ENCODE results near the gene ANKRD16.
"Not testable (repeated sequence)": the region's sequence is repeated elsewhere in the genome, so short reads cannot be mapped to it uniquely, and the experiment has no call there.

ANKRD16 gene

GRCh38 chr10:5831446-5831782, 58.3 kb downstream of the ANKRD16 start:
- no peak for DNase-seq

GRCh38 chr10:5830629-5831445, 58.9 kb downstream of the ANKRD16 start:
- no peak for DNase-seq

GRCh38 chr10:5829267-5829666, 60.4 kb downstream of the ANKRD16 start:
- no peak for DNase-seq

- no peak for DNase-seq
Measured at GRCh38 chr10:5828725-5829124, 61.0 kb downstream of the ANKRD16 start.

GRCh38 chr10:5827841-5828240, 61.9 kb downstream of the ANKRD16 start:
- no peak for DNase-seq

DNA sequence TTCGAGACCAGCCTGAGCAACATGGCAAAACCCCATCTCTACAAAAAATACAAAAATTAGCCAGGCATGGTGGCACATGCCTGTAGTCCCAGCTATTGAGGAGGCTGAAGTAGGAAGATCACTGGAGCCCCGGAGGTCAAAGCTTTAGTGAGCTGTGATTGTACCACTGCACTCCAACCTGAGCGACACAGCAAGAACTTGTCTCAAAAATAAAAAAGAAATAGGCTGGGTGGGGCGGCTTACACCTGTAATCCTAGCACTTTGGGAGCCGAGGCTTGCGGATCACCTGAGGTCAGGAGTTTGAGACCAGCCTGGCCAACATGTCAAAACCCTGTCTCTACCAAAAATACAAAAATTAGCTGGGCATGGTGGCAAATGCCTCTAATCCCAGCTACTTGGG, 63.2 kb downstream of the ANKRD16 start:
- not testable (repeated sequence) for DNase-seq

- no peak for DNase-seq
Measured at GRCh38 chr10:5818894-5819293, 70.8 kb downstream of the ANKRD16 start.

GRCh38 chr10:5818048-5818331, 71.7 kb downstream of the ANKRD16 start:
- DNase-seq, result no peak

GRCh38 chr10:5817322-5818047, 72.2 kb downstream of the ANKRD16 start:
- DNase-seq, result no peak

DNA sequence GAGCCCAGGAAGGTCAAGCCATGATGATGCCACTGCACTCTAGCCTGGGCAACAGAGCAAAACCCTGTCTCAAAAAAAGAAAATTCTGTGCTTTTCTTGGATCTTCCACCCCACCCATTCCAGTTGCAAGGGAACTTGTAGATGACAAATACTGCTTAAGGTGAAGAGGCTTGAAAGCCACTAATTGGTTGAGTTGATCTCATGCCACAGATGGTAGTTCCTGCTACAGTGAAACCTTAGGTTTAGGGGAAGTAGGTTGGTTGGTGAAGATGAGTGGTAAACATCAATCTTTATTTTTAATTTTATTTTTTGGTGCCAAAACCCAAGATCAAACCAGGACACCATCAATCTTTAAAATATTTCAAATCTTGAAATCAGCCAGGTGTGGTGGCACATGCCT, 73.5 kb downstream of the ANKRD16 start:
- DNase-seq, result no peak

DNA sequence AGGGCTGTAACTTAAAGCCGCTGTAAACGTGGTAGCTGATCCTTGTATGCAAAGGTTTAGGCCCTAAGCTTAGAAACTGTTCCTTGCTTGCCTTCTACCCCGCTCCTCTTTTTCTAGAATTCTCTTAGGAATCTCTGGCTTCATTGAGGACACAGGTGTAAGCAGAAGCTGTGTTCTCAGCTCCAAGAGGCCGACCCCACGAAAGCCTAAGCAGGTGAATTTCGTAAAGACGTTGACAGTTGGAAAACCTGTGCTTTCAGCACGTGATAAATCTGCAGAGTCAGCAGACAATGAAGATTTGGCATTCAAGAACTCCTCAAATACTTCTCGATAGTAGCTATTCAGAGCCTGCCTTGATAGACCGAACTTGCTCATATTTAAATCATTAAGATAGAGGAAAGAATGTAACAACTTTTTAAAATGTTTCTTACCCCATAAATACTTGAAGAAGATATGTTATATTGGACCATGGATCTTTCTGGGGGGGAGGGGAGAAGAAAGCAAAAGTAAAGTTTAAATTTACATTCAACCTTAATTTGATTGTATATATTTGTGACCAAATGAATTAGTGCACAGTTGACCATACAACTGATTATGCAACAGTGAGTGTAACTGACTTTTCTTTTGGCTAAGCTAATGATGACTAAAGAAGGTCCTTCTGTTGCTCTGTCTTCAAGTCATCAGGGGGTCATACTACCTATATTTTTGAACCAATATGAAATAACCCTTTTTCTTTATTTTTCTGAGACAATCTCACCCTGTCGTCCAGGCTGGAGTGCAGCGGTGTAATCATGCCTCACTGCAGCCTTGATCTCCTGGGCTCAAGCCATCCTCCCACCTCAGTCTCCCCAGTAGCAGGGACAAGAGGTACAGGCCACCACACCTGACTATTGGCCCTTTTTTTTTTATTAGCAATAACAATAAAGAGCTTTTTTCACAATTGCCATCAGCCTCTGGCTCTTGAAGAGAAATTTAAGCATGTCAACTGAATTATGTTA, 75.3 kb downstream of the ANKRD16 start:
- no peak for DNase-seq

GRCh38 chr10:5813341-5814109, 76.2 kb downstream of the ANKRD16 start, which contains the start of gene GDI2:
Gene GDI2, minus strand, starts transcription at chr10:5813434. Its CDS starts 176 bp downstream, at chr10:5813258.
- DNase-seq, result peak; percentile 99

DNA sequence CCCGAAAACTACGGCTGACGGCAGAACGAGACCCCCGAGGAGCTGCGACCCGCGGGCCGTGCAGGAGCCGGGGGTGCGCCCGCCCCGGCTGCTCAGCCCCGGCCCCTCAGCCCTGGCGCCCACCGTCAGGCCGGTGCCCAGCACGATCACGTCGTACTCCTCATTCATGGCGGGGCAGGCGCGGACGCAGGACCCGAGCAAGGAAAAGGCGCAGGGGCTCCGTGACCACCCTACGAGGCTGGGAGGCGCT, 76.7 kb downstream of the ANKRD16 start:
- no peak for DNase-seq

DNA sequence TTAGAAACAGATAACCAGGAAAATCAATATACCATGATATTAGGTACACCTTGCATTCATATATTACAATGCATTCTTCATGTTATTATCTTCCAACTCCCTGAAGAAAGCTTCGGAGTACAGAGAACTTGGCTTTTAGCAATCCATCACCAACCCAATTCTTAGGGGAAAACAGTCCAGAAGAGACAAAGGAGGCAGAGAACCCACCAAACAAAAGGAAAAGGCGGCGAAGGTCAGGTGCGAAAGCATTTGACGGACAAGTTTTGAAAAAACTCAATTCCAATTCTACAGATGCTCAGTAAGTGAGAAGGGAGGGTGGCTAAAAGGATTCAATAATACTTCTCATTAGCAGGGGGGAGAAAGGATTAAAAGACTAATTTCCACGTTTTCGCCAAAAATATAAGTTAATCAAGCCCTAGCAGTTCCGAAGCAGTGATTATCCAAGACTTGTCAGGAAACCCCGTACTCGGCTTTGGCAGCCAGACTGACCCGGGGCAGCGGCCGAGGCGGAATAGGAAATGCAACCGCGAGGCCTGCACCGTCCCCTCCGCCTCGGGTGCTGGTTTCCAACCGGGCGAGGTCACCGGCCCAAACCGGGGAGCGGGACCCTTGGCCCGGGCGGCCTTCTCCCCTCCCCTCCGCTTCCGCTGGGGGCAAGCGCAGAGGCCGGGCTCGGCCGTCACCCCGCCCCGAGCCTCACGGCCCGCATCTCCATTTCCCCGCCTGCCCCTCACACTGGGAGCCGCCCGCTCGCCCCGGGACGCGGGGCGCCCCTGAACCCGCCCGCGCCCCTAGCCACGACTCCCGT, 77.2 kb downstream of the ANKRD16 start:
- DNase-seq, result peak; percentile 47
